GM10248 (cell line): ENCODE results near the gene CDKL4.

ENCODE experiments used
- CTCF ChIA-PET: fragments of 300-600 bp; sonication (Branson Sonifier 250); formaldehyde crosslinking; extraction: SDS; loops from one replicate; lab custom pipeline; 2021; ENCODE audit warnings: antibody characterized with exemption; lab: Yijun Ruan, JAX
- POLR2A ChIA-PET: fragments of 350-650 bp; sonication (Branson Sonifier 250); formaldehyde crosslinking; extraction: SDS; loops from one replicate; lab custom pipeline; 2020; ENCODE audit warnings: antibody characterized with exemption; lab: Yijun Ruan, JAX
- DNase-seq: peaks from one replicate; pipeline ENCODE4 v3.0.0; 2012; ENCODE audit errors: extremely low spot score
- CTCF ChIP-seq: IDR thresholded peaks from 2 replicates; pipeline ENCODE4 v1.5.1; 2012; ENCODE audit warnings: mild to moderate bottlenecking, low read depth; ENCODE audit errors: extremely low read depth, missing control alignments, control extremely low read depth

The CDKL4 gene

GRCh38 chr2:39243469-39244123, at the start of gene CDKL4:
TSS of gene CDKL4 (minus strand) at chr2:39243970.
- peak; percentile 42 for DNase-seq
- ChIA-PET CTCF (interaction anchor here (1.5 kb wide), 2 partner anchors 13 to 14 kb away, joined by 3 to 4 read pairs; no protein-coding TSS in a partner anchor), POLR2A (interaction anchor here (0.6 kb wide), 1 partner anchor 1886 kb away, joined by 7 read pairs; no protein-coding TSS in a partner anchor)
- no peak for TF ChIP-seq CTCF

GRCh38 chr2:39290433-39290832, 46.7 kb upstream of the CDKL4 start:
- TF ChIP-seq CTCF, result no peak
- CTCF ChIA-PET, result interaction anchor here (1.0 to 1.4 kb wide), 2 partner anchors 10 to 61 kb away, joined by 3 to 4 read pairs; no protein-coding TSS in a partner anchor
- DNase-seq, result no peak
- POLR2A ChIA-PET, result interaction anchor here (0.8 kb wide), 1 partner anchor 843 kb away, joined by 6 read pairs; no protein-coding TSS in a partner anchor

GRCh38 chr2:39289609-39290008, 45.8 kb upstream of the CDKL4 start:
- POLR2A ChIA-PET, result no interaction called here

GRCh38 chr2:39283561-39283960, 39.8 kb upstream of the CDKL4 start:
- TF ChIP-seq CTCF, result no peak
- no peak for DNase-seq
- ChIA-PET CTCF (interaction anchor here (1.0 to 1.8 kb wide), 2 partner anchors 11 to 17 kb away, joined by 3 to 5 read pairs; no protein-coding TSS in a partner anchor), POLR2A (no interaction called here)

More at GRCh38 chr2:39289609-39290008, 45.8 kb upstream of the CDKL4 start:
- DNase-seq, result no peak
- CTCF ChIA-PET, result interaction anchor here (1.0 to 1.4 kb wide), 2 partner anchors 11 to 60 kb away, joined by 3 to 4 read pairs; no protein-coding TSS in a partner anchor
- TF ChIP-seq CTCF, result no peak

- ChIA-PET POLR2A (no interaction called here), CTCF (no interaction called here)
- DNase-seq, result no peak
- no peak for TF ChIP-seq CTCF
Measured at GRCh38 chr2:39281391-39281790, 37.6 kb upstream of the CDKL4 start.

GRCh38 chr2:39275016-39275415, 31.2 kb upstream of the CDKL4 start:
- no peak for DNase-seq
- TF ChIP-seq CTCF, result no peak
- CTCF ChIA-PET, result interaction anchor here (1.2 kb wide), 2 partner anchors 10 to 11 kb away, joined by 4 to 5 read pairs; no protein-coding TSS in a partner anchor
- POLR2A ChIA-PET, result no interaction called here
